PC-9 (cell line): Measurements from ENCODE around the gene PNLIPRP2.

Source experiments
- EZH2 ChIP-seq: fragments of 200-600 bp; sonication (generic); IDR thresholded peaks from 2 replicates; pipeline ENCODE4 v1.8.0; 2017; ENCODE audit warnings: antibody characterized with exemption, low read depth
- TF ChIP-seq, protein P1 (sequence below): fragments of 200-600 bp; sonication (generic); conservative IDR thresholded peaks from 2 replicates; pipeline ENCODE4 v1.6.1; 2017; ENCODE audit warnings: mixed run types, antibody characterized with exemption, mild to moderate bottlenecking, moderate library complexity

DNA sequence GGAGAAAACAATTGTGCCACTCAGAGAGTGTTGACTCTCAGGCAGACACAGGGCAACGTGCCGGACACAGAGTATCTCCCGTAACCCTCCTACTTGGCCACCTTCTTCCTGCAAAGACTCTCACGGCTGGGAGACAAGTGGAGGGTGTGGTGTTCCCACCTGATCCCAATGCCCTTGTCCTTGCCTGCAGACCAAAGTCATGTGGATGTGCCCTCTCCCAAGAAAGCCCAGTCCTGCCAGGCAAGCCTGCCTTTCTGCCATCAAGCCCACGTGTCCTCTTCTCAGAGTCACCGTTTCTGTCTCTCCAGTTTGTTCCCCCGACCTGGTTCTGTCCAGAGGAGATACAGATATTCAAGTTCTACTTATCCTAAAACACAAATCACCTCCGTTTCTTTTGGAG lies 723 bp downstream of the PNLIPRP2 start:
- TF ChIP-seq EZH2 = no peak
- TF ChIP-seq, protein P1, sequence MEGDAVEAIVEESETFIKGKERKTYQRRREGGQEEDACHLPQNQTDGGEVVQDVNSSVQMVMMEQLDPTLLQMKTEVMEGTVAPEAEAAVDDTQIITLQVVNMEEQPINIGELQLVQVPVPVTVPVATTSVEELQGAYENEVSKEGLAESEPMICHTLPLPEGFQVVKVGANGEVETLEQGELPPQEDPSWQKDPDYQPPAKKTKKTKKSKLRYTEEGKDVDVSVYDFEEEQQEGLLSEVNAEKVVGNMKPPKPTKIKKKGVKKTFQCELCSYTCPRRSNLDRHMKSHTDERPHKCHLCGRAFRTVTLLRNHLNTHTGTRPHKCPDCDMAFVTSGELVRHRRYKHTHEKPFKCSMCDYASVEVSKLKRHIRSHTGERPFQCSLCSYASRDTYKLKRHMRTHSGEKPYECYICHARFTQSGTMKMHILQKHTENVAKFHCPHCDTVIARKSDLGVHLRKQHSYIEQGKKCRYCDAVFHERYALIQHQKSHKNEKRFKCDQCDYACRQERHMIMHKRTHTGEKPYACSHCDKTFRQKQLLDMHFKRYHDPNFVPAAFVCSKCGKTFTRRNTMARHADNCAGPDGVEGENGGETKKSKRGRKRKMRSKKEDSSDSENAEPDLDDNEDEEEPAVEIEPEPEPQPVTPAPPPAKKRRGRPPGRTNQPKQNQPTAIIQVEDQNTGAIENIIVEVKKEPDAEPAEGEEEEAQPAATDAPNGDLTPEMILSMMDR = no peak
